Neural progenitor cell (in vitro differentiated cells): ENCODE data around the gene PRPF8. TPM values are rescaled to one million over a fixed set of nuclear protein-coding genes. Genes with fewer than 3 reads are reported as not detected.
"Not testable (repeated sequence)": the region's sequence is repeated elsewhere in the genome, so short reads cannot be mapped to it uniquely, and the experiment has no call there.

Experiments
- DNase-seq: peaks from one replicate; pipeline ENCODE4 v3.0.0-alpha.2; 2016; ENCODE audit warnings: low spot score
- H2AFZ ChIP-seq: fragments of 200-600 bp; sonication (generic); replicated peaks from 2 replicates; pipeline ENCODE4 v1.6.1; 2016; ENCODE audit warnings: antibody characterized with exemption
- H3F3A ChIP-seq: fragments of 200-600 bp; sonication (generic); 2 replicates; pipeline ENCODE4 v1.6.1; 2016; ENCODE audit warnings: antibody characterized with exemption, low read depth
- H3K27ac ChIP-seq: fragments of 200-600 bp; sonication (generic); 2 replicates; pipeline ENCODE4 v1.5.1; 2016; ENCODE audit warnings: mild to moderate bottlenecking
- H3K27me3 ChIP-seq: fragments of 200-600 bp; sonication (generic); 2 replicates; pipeline ENCODE4 v1.6.1; 2016; ENCODE audit warnings: mild to moderate bottlenecking, moderate library complexity
- H3K36me3 ChIP-seq: fragments of 200-600 bp; sonication (generic); 2 replicates; pipeline ENCODE4 v1.5.1; 2016
- H3K4me1 ChIP-seq: fragments of 200-600 bp; sonication (generic); 2 replicates; pipeline ENCODE4 v1.6.1; 2016; ENCODE audit warnings: mixed run types
- H3K4me2 ChIP-seq: fragments of 200-600 bp; sonication (generic); 2 replicates; pipeline ENCODE4 v1.6.1; 2016
- H3K4me3 ChIP-seq: fragments of 200-600 bp; sonication (generic); 2 replicates; pipeline ENCODE4 v1.5.1; 2016
- H3K79me2 ChIP-seq: fragments of 200-600 bp; sonication (generic); 2 replicates; pipeline ENCODE4 v1.6.1; 2016; ENCODE audit warnings: low read depth
- H3K9ac ChIP-seq: fragments of 200-600 bp; sonication (generic); 2 replicates; pipeline ENCODE4 v1.6.1; 2016
- H3K9me3 ChIP-seq: fragments of 200-600 bp; sonication (generic); 2 replicates; pipeline ENCODE4 v1.5.1; 2016; ENCODE audit warnings: low read depth
- H4K20me1 ChIP-seq: fragments of 200-600 bp; sonication (generic); 2 replicates; pipeline ENCODE4 v1.6.1; 2016; ENCODE audit warnings: low read depth
- H3K27ac Mint-ChIP-seq: 3 replicates; pipeline ENCODE4 v1.8.0; 2021; ENCODE audit warnings: mixed read lengths
- H3K27me3 Mint-ChIP-seq: 2 replicates; pipeline ENCODE4 v1.8.0; 2022; ENCODE audit warnings: low read depth, mild to moderate bottlenecking, inconsistent platforms, moderate library complexity, mixed read lengths; ENCODE audit not compliant: insufficient read depth
- H3K36me3 Mint-ChIP-seq: 3 replicates; pipeline ENCODE4 v1.8.0; 2021; ENCODE audit warnings: mixed read lengths
- H3K4me1 Mint-ChIP-seq: 3 replicates; pipeline ENCODE4 v1.8.0; 2021; ENCODE audit warnings: mixed read lengths
- H3K4me3 Mint-ChIP-seq: 3 replicates; pipeline ENCODE4 v1.8.0; 2021; ENCODE audit warnings: mild to moderate bottlenecking, moderate library complexity, mixed read lengths
- H3K9me3 Mint-ChIP-seq: 3 replicates; pipeline ENCODE4 v1.8.0; 2020; ENCODE audit warnings: mixed read lengths
- CTCF ChIP-seq: fragments of 200-600 bp; sonication (generic); IDR thresholded peaks from 2 replicates; pipeline ENCODE4 v1.5.1; 2017; ENCODE audit warnings: antibody characterized with exemption, mild to moderate bottlenecking
- EZH2 ChIP-seq: fragments of 200-600 bp; sonication (generic); IDR thresholded peaks from 2 replicates; pipeline ENCODE4 v1.6.1; 2017; ENCODE audit warnings: antibody characterized with exemption, mild to moderate bottlenecking, moderate library complexity
- EZH2phosphoT487 ChIP-seq: fragments of 200-600 bp; sonication (generic); IDR thresholded peaks from 2 replicates; pipeline ENCODE4 v1.6.1; 2017; ENCODE audit warnings: antibody characterized with exemption
- total RNA-seq: library from RNA; depleted of rRNA; stranded (reverse); fragments of >200 nt; gene quantifications from 2 replicates; pipeline ENCODE4 v1.2.3, GENCODE V29; 2015; ENCODE audit warnings: low replicate concordance

The PRPF8 gene
- total RNA-seq, 1 donor from 2014 or later: 119 TPM

- Mint-ChIP-seq H3K27me3 (peaks cover 12% of the 10 kb centered on the region), H3K4me3 (peak overlapping the region; percentile 76), H3K4me1 (peaks cover 24% of the 10 kb centered on the region), H3K36me3 (no peaks in the 10 kb centered on the region), H3K27ac (no peak overlapping the region), H3K9me3 (no peaks in the 10 kb centered on the region)
- H2AFZ ChIP-seq: peak overlapping the region; percentile 97
- H3K79me2 ChIP-seq: no peaks in the 10 kb centered on the region
- peaks cover 3% of the 10 kb centered on the region for H4K20me1 ChIP-seq
- H3K27ac ChIP-seq: no peak overlapping the region
- peak; percentile 39 for DNase-seq
- H3K9ac ChIP-seq: no peak overlapping the region
- peak overlapping the region; percentile 76 for H3K4me3 ChIP-seq
- peaks cover 28% of the 10 kb centered on the region for H3F3A ChIP-seq
- H3K9me3 ChIP-seq: no peaks in the 10 kb centered on the region
- no peaks in the 10 kb centered on the region for H3K36me3 ChIP-seq
- H3K4me2 ChIP-seq: peak overlapping the region; percentile 100
- TF ChIP-seq EZH2 (no peak), CTCF (no peak)
- peaks cover 25% of the 10 kb centered on the region for H3K4me1 ChIP-seq
- H3K27me3 ChIP-seq: peaks cover 33% of the 10 kb centered on the region
Measured at GRCh38 chr17:1709403-1709951, 24.8 kb upstream of the PRPF8 start.

- not testable (repeated sequence) for H3K79me2 ChIP-seq, H2AFZ ChIP-seq, DNase-seq, H3K36me3 Mint-ChIP-seq, H3K9me3 ChIP-seq, H3K4me2 ChIP-seq, H3K9ac ChIP-seq, H4K20me1 ChIP-seq, H3K4me3 ChIP-seq, H3K36me3 ChIP-seq, H3K9me3 Mint-ChIP-seq, H3K27ac Mint-ChIP-seq, H3K27ac ChIP-seq
- peaks cover 33% of the 10 kb centered on the region for H3K27me3 ChIP-seq
- H3K4me1 ChIP-seq: peaks cover 19% of the 10 kb centered on the region
- Mint-ChIP-seq H3K4me1 (peaks cover 18% of the 10 kb centered on the region), H3K27me3 (peaks cover 12% of the 10 kb centered on the region), H3K4me3 (peak overlapping the region; percentile 76)
- H3F3A ChIP-seq: peaks cover 23% of the 10 kb centered on the region
Measured at GRCh38 chr17:1708791-1709346, 24.2 kb upstream of the PRPF8 start.

- H3K36me3 Mint-ChIP-seq: no peaks in the 10 kb centered on the region
- no peak overlapping the region for H3K27ac ChIP-seq
- DNase-seq: no peak
- H3K9me3 ChIP-seq: no peaks in the 10 kb centered on the region
- H3K4me1 Mint-ChIP-seq: peaks cover 12% of the 10 kb centered on the region
- H4K20me1 ChIP-seq: peaks cover 3% of the 10 kb centered on the region
- H3K4me3 Mint-ChIP-seq: no peak overlapping the region
- no peak overlapping the region for H3K4me3 ChIP-seq
- no peak overlapping the region for H3K9ac ChIP-seq
- no peaks in the 10 kb centered on the region for H3K36me3 ChIP-seq
- no peaks in the 10 kb centered on the region for H3K9me3 Mint-ChIP-seq
- TF ChIP-seq EZH2phosphoT487 (no peak), EZH2 (no peak), CTCF (no peak)
- no peaks in the 10 kb centered on the region for H3K79me2 ChIP-seq
- peak overlapping the region; percentile 9 for H3K27ac Mint-ChIP-seq
- no peak overlapping the region for H3K4me2 ChIP-seq
- H3K27me3 Mint-ChIP-seq: peaks cover 12% of the 10 kb centered on the region
- peaks cover 16% of the 10 kb centered on the region for H3F3A ChIP-seq
- peaks cover 16% of the 10 kb centered on the region for H3K4me1 ChIP-seq
- H2AFZ ChIP-seq: no peak overlapping the region
- peaks cover 33% of the 10 kb centered on the region for H3K27me3 ChIP-seq
Measured at GRCh38 chr17:1707107-1707506, 22.4 kb upstream of the PRPF8 start.

- Histone ChIP-seq H3K4me1 (peaks cover 10% of the 10 kb centered on the region), H3K9ac (no peak overlapping the region), H3K27ac (no peak overlapping the region), H3K27me3 (peaks cover 14% of the 10 kb centered on the region), H3K9me3 (no peaks in the 10 kb centered on the region), H3K36me3 (no peaks in the 10 kb centered on the region), H3K4me2 (no peak overlapping the region), H3K79me2 (no peaks in the 10 kb centered on the region), H3F3A (no peaks in the 10 kb centered on the region), H2AFZ (no peak overlapping the region), H4K20me1 (no peaks in the 10 kb centered on the region), H3K4me3 (no peak overlapping the region)
- TF ChIP-seq CTCF (no peak), EZH2 (no peak), EZH2phosphoT487 (no peak)
- Mint-ChIP-seq H3K36me3 (no peaks in the 10 kb centered on the region), H3K4me3 (no peak overlapping the region), H3K9me3 (no peaks in the 10 kb centered on the region), H3K27me3 (peaks cover 9% of the 10 kb centered on the region), H3K27ac (no peak overlapping the region), H3K4me1 (peaks cover 10% of the 10 kb centered on the region)
- DNase-seq: no peak
Measured at GRCh38 chr17:1705004-1705403, 20.3 kb upstream of the PRPF8 start.
